Erythroblast (primary cell): ENCODE data around the gene XG.

Source experiments
- GATA1 ChIP-seq: IDR thresholded peaks from 2 replicates; pipeline ENCODE4 v1.6.1; 2011; ENCODE audit warnings: low read depth, mild to moderate bottlenecking, control low read depth, low read length, moderate library complexity
- POLR2A ChIP-seq: IDR thresholded peaks from 2 replicates; pipeline ENCODE4 v1.6.1; 2011; ENCODE audit warnings: mild to moderate bottlenecking, low read length

- no peak for TF ChIP-seq GATA1
- no peak for TF ChIP-seq POLR2A
These were observed 38.7 kb upstream of the XG start for GRCh38 chrX:2712890-2713840.
